ENCODE data around the gene ME1.
"Not testable (repeated sequence)": the region's sequence is repeated elsewhere in the genome, so short reads cannot be mapped to it uniquely, and the experiment has no call there.

The ME1 gene

DNA sequence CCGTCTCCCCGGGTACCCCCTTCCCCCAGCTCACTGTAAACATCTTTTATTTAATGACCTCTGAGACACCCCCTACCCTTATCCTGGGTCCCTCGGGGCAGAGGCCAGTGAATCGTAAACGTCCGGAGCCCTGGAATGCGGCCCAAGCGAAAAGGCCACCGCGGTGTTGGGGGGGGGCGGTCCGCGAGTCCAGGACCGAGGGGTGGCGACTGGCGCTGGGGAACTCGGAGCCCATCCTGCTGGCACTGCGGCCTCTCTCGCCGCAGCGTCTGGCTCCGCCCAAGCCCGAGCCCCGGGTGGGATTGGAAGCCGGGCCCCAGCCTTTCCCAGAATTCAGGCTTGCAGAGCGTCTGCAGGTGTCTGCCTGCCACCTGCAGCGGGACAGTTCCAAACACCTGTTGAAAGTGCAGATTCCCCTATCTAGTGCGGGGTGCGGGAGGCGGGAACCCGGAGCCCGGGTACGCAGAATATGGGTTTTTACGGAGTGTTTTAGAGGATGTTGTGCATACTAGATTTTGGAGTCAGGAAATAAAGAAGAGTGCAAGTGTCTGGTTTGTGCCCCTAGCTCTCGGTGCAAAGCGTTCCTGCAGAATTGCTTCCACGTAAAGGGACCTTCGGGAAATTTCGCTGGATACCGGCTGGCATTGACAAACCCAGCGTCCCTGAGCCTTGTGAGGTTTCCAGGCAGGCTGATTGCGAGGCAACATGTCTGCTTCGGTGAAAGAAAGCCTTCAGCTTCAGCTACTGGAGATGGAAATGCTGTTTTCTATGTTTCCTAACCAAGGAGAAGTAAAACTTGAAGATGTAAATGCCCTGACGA, 236.9 kb downstream of the ME1 start:
- Histone ChIP-seq H3K36me3 (no peaks in the 10 kb centered on the region; a peak in 1 of 22 replicates), H3K4me1 (peaks cover 5 to 16% (median 8%) of the 10 kb centered on the region in 10 experiments; a peak in 12 of 20 replicates), H3K27ac (peak overlapping the region; percentile 59 to 82 (median 72); a peak in 21 of 22 replicates)

DNA sequence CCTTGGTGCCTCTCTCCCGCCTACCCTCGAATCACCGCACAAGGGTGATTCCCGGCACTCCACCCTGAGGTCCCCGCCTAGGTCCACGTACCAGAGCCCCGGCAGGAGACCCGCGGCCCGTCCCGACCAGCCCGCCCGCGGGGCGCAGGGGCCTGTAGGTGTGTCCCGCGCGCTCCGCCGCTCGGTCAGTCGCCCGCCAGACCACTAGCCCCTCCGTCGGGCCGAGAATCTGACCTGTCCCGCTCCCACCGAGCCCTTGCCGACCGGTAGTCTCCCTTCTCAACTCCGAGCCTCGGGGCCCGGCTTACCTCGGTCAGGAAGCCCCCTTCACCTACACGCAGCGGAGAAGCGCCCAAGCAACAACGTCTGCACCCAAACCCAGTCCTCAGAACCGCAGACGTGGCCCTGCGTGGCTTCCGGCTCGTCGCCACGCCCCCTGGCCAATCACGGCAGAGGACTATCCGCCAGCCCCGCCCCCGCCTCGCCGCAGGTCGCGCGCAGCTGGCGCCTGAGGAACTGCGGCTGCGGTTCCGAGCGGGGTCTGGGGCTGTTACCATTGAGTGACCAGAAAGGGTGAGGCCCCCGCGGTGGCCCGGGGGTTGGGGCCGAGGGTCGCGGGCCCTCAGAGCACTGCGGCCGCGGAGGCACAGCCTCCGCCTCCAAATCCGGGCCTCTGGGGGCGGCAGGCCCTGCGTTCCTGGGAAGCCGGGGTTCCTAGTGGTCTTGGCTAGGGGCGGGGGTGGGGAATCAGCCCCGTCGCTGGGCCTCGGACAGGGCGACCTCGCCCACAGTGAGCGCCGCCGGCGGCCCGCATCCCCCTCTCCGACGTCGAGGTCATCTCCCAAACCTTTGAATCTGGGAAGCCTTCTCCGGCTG, 237.7 kb downstream of the ME1 start, which contains the start of the genes PGM3 and RWDD2A:
Gene PGM3 (minus strand): TSS at position 395 of the 876 bp plus-strand sequence. CDS start 2,253 bp downstream, outside the sequence.
Gene RWDD2A (plus strand): TSS at position 487 of the 876 bp plus-strand sequence. CDS start 1,095 bp downstream, outside the sequence.
- Histone ChIP-seq H4K20me1 (no peaks in the 10 kb centered on the region), H3K4me3 (peak within 1 kb of the TSS; percentile 75 to 83 (median 80)), H3K36me3 (peaks cover 0 to 7% (median 0%) of the 10 kb centered on the region in 11 experiments; a peak in 4 of 22 replicates), H3K4me1 (peaks cover 5 to 16% (median 8%) of the 10 kb centered on the region in 10 experiments; a peak in 12 of 20 replicates), H3K4me2 (peak within 1 kb of the TSS; percentile 77 to 91 (median 83)), H3K27ac (peak within 1 kb of the TSS; percentile 59 to 82 (median 73); a peak in 21 of 22 replicates), H3K9me3 (replicated peaks in 1 of 11) (no peaks in the 10 kb centered on the region), H3K27me3 (no peaks in the 10 kb centered on the region), H3K9ac (peak within 1 kb of the TSS; percentile 74 to 87 (median 83))
- TF ChIP-seq Cebpa-rat (IDR thresholded peaks at IDR 0.05) = no peak

More for the DNA sequence above, 236.9 kb downstream of the ME1 start:
- Histone ChIP-seq H4K20me1 (no peaks in the 10 kb centered on the region), H3K4me3 (peak overlapping the region; percentile 75 to 83 (median 80)), H3K27me3 (no peaks in the 10 kb centered on the region), H3K9ac (peak overlapping the region; percentile 74 to 87 (median 83)), H3K9me3 (replicated peaks in 1 of 11) (no peaks in the 10 kb centered on the region), H3K4me2 (peak overlapping the region; percentile 77 to 91 (median 83))
- TF ChIP-seq Cebpa-rat (IDR thresholded peaks at IDR 0.05) = no peak

DNA sequence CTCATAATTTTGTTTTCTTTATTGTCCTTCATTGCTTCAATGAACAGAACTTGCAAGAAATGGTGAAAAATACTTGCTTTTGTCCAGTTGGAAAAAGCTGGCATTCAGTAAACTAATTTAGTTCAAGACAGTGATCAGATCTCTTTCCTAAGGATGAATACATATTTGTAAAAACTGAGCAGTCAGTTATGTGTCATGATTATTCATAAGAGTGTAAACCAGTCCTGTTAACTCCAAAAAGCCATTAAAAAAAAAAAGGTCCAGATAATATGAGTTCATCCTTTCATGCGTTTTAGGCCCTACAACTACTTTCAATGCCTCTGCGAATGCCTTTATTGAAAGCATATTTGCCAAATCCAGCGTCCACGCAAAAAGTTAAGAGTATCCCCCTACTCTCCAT, 238.4 kb downstream of the ME1 start:
- peaks cover 5 to 16% (median 8%) of the 10 kb centered on the region in 10 experiments; a peak in 12 of 20 replicates for H3K4me1 ChIP-seq
- peaks cover 0 to 9% (median 0%) of the 10 kb centered on the region in 11 experiments; a peak in 4 of 22 replicates for H3K36me3 ChIP-seq
- peak overlapping the region; percentile 74 to 87 (median 83) for H3K9ac ChIP-seq
- peak overlapping the region; percentile 64 to 83 (median 70) for H3K4me2 ChIP-seq
- H3K27ac ChIP-seq = peak overlapping the region; percentile 59 to 82 (median 73); a peak in 20 of 22 replicates
- no peaks in the 10 kb centered on the region for H4K20me1 ChIP-seq
- H3K4me3 ChIP-seq = peak overlapping the region; percentile 75 to 83 (median 80)
- H3K27me3 ChIP-seq = no peaks in the 10 kb centered on the region
- TF ChIP-seq Cebpa-rat (IDR thresholded peaks at IDR 0.05) = no peak
- no peaks in the 10 kb centered on the region for H3K9me3 ChIP-seq (replicated peaks in 1 of 11)

DNA sequence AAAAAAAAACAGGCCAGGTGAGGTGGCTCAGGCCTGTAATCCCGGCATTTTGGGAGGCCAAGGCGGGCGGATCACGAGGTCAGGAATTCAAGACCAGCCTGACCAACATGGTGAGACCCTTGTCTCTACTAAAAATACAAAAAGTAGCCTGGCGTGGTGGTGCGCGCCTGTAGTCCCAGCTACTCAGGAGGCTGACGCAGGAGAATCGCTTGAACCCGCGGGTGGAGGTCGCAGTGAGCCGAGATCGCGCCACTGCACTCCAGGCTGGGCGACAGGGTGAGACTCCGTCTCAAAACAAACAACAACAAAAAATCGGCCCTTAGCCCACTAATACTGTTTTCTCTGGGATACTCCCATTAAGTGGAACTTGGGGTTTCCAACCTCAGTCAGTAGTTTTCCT, 238.9 kb downstream of the ME1 start:
- H3K27me3 ChIP-seq; H3K27ac ChIP-seq; H3K36me3 ChIP-seq; H4K20me1 ChIP-seq; H3K9me3 ChIP-seq (replicated peaks in 1 of 11): not testable (repeated sequence)
- peak overlapping the region; percentile 64 to 83 (median 70) for H3K4me2 ChIP-seq
- H3K9ac ChIP-seq = peak overlapping the region in 6 of 11 experiments; percentile 81 to 87 (median 85); a peak in 7 of 22 replicates
- H3K4me1 ChIP-seq = peaks cover 5 to 16% (median 8%) of the 10 kb centered on the region in 10 experiments; a peak in 12 of 20 replicates
- H3K4me3 ChIP-seq = peak overlapping the region; percentile 75 to 83 (median 80); a peak in 17 of 20 replicates

DNA sequence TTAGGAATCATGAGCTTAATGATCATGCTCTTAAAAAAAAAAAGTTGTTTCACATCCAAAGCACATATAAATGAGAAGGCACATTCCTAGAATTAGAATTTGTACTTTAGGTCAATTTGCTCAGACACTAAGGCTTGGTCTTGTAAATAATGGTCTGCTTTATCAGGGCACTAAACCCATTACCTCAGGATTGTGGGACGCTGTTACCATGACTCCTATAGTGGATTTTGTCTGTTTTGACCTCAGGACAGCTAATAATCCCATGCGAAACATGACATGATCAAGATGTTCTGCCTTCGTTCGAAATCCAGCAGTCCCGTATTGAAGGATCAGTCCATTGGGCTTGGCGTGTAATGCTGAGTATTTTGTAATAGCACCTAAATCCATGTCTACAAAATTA, 240.2 kb downstream of the ME1 start:
- Histone ChIP-seq H3K27me3 (no peaks in the 10 kb centered on the region), H3K4me1 (peaks cover 0 to 16% (median 8%) of the 10 kb centered on the region in 10 experiments; a peak in 11 of 20 replicates), H3K27ac (no peak overlapping the region), H4K20me1 (no peaks in the 10 kb centered on the region), H3K4me2 (no peak overlapping the region), H3K4me3 (no peak overlapping the region), H3K36me3 (peaks cover 0 to 23% (median 8%) of the 10 kb centered on the region in 11 experiments; a peak in 12 of 22 replicates), H3K9ac (no peak overlapping the region), H3K9me3 (replicated peaks in 1 of 11) (no peaks in the 10 kb centered on the region)
- TF ChIP-seq Cebpa-rat (IDR thresholded peaks at IDR 0.05) = no peak

DNA sequence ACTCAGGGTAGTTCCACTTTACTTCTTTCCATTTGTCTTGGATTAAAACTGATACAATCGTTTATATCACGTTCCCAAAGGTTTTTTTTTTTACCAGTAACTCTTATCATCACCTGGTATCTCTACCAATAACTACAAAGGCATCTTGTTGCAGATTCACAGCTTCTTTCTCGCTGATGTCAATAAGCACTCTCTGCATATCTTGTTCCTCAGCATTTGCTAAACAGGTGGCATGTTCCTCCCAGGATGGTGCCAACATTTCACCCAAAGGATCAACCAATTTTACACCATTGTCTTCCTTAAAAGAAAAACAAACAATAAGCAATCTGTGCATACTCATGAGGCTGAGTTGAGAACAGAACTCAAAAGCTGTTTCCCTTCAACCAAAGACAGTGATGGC, 242.3 kb downstream of the ME1 start:
- H3K9ac ChIP-seq = no peak overlapping the region
- H3K27me3 ChIP-seq = no peaks in the 10 kb centered on the region
- H3K36me3 ChIP-seq = peaks cover 3 to 41% (median 13%) of the 10 kb centered on the region in 11 experiments; a peak in 12 of 22 replicates
- H3K9me3 ChIP-seq (replicated peaks in 1 of 11) = no peaks in the 10 kb centered on the region
- H3K27ac ChIP-seq = no peak overlapping the region
- H3K4me2 ChIP-seq = no peak overlapping the region
- H3K4me3 ChIP-seq = no peak overlapping the region
- H3K4me1 ChIP-seq = peaks cover 0 to 10% (median 2%) of the 10 kb centered on the region in 10 experiments; a peak in 8 of 20 replicates
- H4K20me1 ChIP-seq = no peaks in the 10 kb centered on the region
- TF ChIP-seq Cebpa-rat (IDR thresholded peaks at IDR 0.05) = no peak

DNA sequence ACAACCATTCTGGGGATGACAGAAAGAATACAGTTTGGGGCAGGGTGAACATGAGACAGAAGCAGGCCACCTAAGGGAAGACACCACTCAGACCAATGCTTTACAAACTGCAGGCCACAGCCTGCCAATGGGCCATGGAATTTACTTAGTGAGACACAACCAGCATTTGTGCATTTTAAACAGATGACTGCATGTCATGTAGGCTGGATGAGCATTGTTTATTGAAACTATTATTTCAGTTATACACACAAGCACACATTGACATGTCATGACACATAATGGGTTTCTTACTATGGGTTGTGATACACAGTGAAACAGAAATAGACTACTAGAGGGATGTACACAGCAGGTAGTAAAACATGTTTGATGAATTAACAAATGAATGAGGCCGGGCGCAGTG, 245.8 kb downstream of the ME1 start:
- Histone ChIP-seq H3K9ac (no peak overlapping the region), H3K27me3 (no peaks in the 10 kb centered on the region), H3K36me3 (peaks cover 5 to 66% (median 23%) of the 10 kb centered on the region in 11 experiments; a peak in 15 of 22 replicates), H3K4me3 (no peak overlapping the region), H3K4me2 (no peak overlapping the region), H4K20me1 (no peaks in the 10 kb centered on the region), H3K9me3 (replicated peaks in 1 of 11) (no peaks in the 10 kb centered on the region), H3K27ac (no peak overlapping the region), H3K4me1 (no peaks in the 10 kb centered on the region)
- TF ChIP-seq Cebpa-rat (IDR thresholded peaks at IDR 0.05) = no peak

DNA sequence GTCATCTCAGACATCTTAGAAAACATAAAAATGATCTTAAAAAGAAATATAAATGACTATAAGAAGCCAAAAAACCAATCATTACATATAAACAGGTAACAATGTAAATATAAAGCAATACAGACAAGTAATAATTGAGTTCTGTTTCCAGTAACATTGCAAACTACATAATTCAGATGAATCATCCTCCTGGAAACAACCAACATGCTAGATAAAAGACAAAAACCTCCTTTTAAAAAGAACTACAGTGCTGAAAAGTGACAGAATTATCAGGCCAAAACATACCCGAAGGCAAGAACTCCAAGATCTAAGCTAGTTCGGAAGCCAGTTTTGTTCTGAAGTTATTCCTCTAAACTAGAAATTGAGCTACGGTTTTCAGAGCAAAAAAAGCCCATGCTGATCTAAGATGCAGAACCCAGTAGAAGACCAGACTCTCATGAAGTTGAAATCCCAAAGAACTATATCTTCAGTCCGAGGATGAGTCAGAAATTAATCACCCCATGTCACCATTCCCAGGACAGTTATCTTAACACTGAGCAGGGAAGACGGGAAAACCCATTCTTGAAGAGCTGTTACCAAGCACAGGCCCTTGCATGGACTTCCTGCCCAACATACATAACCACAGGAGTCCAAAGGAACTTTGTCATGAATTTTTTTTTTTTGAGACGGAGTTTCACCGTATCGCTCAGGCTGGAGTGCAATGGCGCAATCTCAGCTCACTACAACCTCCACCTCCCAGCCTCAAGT, 247.6 kb downstream of the ME1 start:
- Histone ChIP-seq H3K27ac (no peak overlapping the region), H3K4me1 (no peaks in the 10 kb centered on the region)
- no peak for TF ChIP-seq Cebpa-rat (IDR thresholded peaks at IDR 0.05)

More for the DNA sequence above, 247.6 kb downstream of the ME1 start:
- H3K27me3 ChIP-seq = no peaks in the 10 kb centered on the region
- H3K9ac ChIP-seq = no peak overlapping the region
- H3K9me3 ChIP-seq (replicated peaks in 1 of 11) = no peaks in the 10 kb centered on the region
- no peak overlapping the region for H3K4me2 ChIP-seq
- H4K20me1 ChIP-seq = no peaks in the 10 kb centered on the region
- H3K4me3 ChIP-seq = no peak overlapping the region
- peaks cover 5 to 69% (median 23%) of the 10 kb centered on the region in 11 experiments; a peak in 15 of 22 replicates for H3K36me3 ChIP-seq
